OCI-LY1 (cell line): ENCODE data around the gene GALNT2.

Source experiments
- EZH2 ChIP-seq: fragments of 200-600 bp; sonication (generic), shearing (Covaris generic); IDR thresholded peaks from 2 replicates; pipeline ENCODE4 v1.8.0; 2017; ENCODE audit warnings: borderline replicate concordance, mixed run types, mild to moderate bottlenecking, antibody characterized with exemption, low read length, moderate library complexity, mixed read lengths
- TF ChIP-seq, protein P1 (sequence below): fragments of 200-600 bp; sonication (generic), shearing (Covaris generic); IDR thresholded peaks from 2 replicates; pipeline ENCODE4 v1.5.1; 2017; ENCODE audit warnings: mild to moderate bottlenecking, antibody characterized with exemption, low read length, moderate library complexity, mixed read lengths

- no peak for TF ChIP-seq EZH2
- TF ChIP-seq, protein P1, sequence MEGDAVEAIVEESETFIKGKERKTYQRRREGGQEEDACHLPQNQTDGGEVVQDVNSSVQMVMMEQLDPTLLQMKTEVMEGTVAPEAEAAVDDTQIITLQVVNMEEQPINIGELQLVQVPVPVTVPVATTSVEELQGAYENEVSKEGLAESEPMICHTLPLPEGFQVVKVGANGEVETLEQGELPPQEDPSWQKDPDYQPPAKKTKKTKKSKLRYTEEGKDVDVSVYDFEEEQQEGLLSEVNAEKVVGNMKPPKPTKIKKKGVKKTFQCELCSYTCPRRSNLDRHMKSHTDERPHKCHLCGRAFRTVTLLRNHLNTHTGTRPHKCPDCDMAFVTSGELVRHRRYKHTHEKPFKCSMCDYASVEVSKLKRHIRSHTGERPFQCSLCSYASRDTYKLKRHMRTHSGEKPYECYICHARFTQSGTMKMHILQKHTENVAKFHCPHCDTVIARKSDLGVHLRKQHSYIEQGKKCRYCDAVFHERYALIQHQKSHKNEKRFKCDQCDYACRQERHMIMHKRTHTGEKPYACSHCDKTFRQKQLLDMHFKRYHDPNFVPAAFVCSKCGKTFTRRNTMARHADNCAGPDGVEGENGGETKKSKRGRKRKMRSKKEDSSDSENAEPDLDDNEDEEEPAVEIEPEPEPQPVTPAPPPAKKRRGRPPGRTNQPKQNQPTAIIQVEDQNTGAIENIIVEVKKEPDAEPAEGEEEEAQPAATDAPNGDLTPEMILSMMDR: no peak
These were observed 10.6 kb downstream of the GALNT2 start for GRCh38 chr1:230077436-230078213.
